HEK293 (cell line): ENCODE data around the gene DNAJB8.

Experiments
- CTCF ChIA-PET: fragments of 350-600 bp; formaldehyde crosslinking; extraction: SDS; loops from one replicate; lab custom pipeline; 2021; ENCODE audit warnings: antibody characterized with exemption; lab: Yijun Ruan, JAX
- POLR2A ChIA-PET: fragments of 300-600 bp; formaldehyde crosslinking; extraction: SDS; loops from one replicate; lab custom pipeline; 2020; ENCODE audit warnings: antibody characterized with exemption, inconsistent platforms; lab: Yijun Ruan, JAX
- H3K27ac ChIP-seq: fragments of 200-500 bp; sonication (Bioruptor generic); 2 replicates; pipeline ENCODE4 v1.5.1; 2014; ENCODE audit warnings: low read depth, low read length, control low read depth, inconsistent platforms; ENCODE audit errors: extremely low read depth
- H3K36me3 ChIP-seq, 2 experiments: fragments of 200-500 bp in 1 of 2; sonication (Bioruptor generic) in 1 of 2; 1 replicate in 1 of 2; 2 replicates in 1 of 2; pipeline ENCODE4 v1.5.1; 2014 to 2017; ENCODE audit warnings: inconsistent platforms in 2 of 2, low read length in 2 of 2; ENCODE audit not compliant: control insufficient read depth in 2 of 2, insufficient read depth in 1 of 2
- H3K4me1 ChIP-seq: fragments of 200-500 bp; sonication (Bioruptor generic); 2 replicates; pipeline ENCODE4 v1.5.1; 2014; ENCODE audit warnings: mild to moderate bottlenecking, low read length, inconsistent platforms; ENCODE audit not compliant: control insufficient read depth, insufficient read depth
- H3K4me3 ChIP-seq: 2 replicates; pipeline ENCODE4 v1.5.1; 2011; ENCODE audit warnings: low read depth, mild to moderate bottlenecking, control low read depth, low read length, moderate library complexity
- H3K9me3 ChIP-seq: fragments of 200-500 bp; sonication (Bioruptor generic); 2 replicates; pipeline ENCODE4 v1.5.1; 2014; ENCODE audit warnings: low read depth, low read length, inconsistent platforms; ENCODE audit not compliant: control insufficient read depth, insufficient read depth
- MYNN ChIP-seq: fragments of 450-650 bp; formaldehyde crosslinking; IDR thresholded peaks from 2 replicates; pipeline ENCODE4 v1.5.1; 2016; ENCODE audit warnings: missing biosample characterization, missing genetic modification characterization, borderline replicate concordance
- PRDM6 ChIP-seq: fragments of 450-650 bp; formaldehyde crosslinking; IDR thresholded peaks from 2 replicates; pipeline ENCODE4 v1.5.1; 2017; ENCODE audit warnings: missing biosample characterization, missing genetic modification characterization
- REST ChIP-seq: fragments of 450-650 bp; formaldehyde crosslinking; IDR thresholded peaks from 2 replicates; pipeline ENCODE4 v1.5.1; 2016; ENCODE audit warnings: missing biosample characterization, missing genetic modification characterization
- TRIM28 ChIP-seq: IDR thresholded peaks from 2 replicates; pipeline ENCODE4 v1.6.1; 2011; ENCODE audit warnings: low read length, control low read depth, borderline replicate concordance
- ZBTB20 ChIP-seq: fragments of 450-650 bp; formaldehyde crosslinking; IDR thresholded peaks from 2 replicates; pipeline ENCODE4 v1.5.1; 2016; ENCODE audit warnings: missing biosample characterization, missing genetic modification characterization
- ZBTB26 ChIP-seq: fragments of 450-650 bp; formaldehyde crosslinking; optimal IDR thresholded peaks from 2 replicates; pipeline ENCODE3; 2016; ENCODE audit warnings: missing biosample characterization, mild to moderate bottlenecking, missing genetic modification characterization
- ZNF274 ChIP-seq, 2 experiments: fragments of 200-500 bp in 1 of 2; fragments of 450-650 bp in 1 of 2; sonication (Bioruptor generic) in 1 of 2; formaldehyde crosslinking in 1 of 2; IDR thresholded peaks; 2 replicates each; pipeline versions ENCODE4 v1.5.1 to v1.6.1; 2014 to 2016; ENCODE audit warnings: borderline replicate concordance in 1 of 2, inconsistent platforms in 1 of 2, low read length in 1 of 2, missing biosample characterization in 1 of 2, missing genetic modification characterization in 1 of 2
- ZNF280D ChIP-seq: fragments of 450-650 bp; formaldehyde crosslinking; IDR thresholded peaks from 2 replicates; pipeline ENCODE4 v1.5.1; 2016; ENCODE audit warnings: missing biosample characterization, missing genetic modification characterization
- ZNF335 ChIP-seq: fragments of 450-650 bp; formaldehyde crosslinking; conservative IDR thresholded peaks from 2 replicates; pipeline ENCODE4 v1.5.1; 2016; ENCODE audit warnings: missing biosample characterization, missing genetic modification characterization
- ZNF341 ChIP-seq: fragments of 450-650 bp; formaldehyde crosslinking; IDR thresholded peaks from 2 replicates; pipeline ENCODE4; 2016; ENCODE audit warnings: low read depth, missing biosample characterization, missing genetic modification characterization
- ZNF398 ChIP-seq: fragments of 450-650 bp; formaldehyde crosslinking; IDR thresholded peaks from 2 replicates; pipeline ENCODE4 v1.5.1; 2017; ENCODE audit warnings: missing biosample characterization, missing genetic modification characterization
- ZNF404 ChIP-seq: fragments of 450-650 bp; formaldehyde crosslinking; IDR thresholded peaks from 2 replicates; pipeline ENCODE4 v1.5.1; 2017; ENCODE audit warnings: missing biosample characterization, missing genetic modification characterization
- ZNF501 ChIP-seq: fragments of 450-650 bp; formaldehyde crosslinking; IDR thresholded peaks from 2 replicates; pipeline ENCODE4 v1.5.1; 2016; ENCODE audit warnings: missing biosample characterization, missing genetic modification characterization
- ZNF530 ChIP-seq: fragments of 450-650 bp; formaldehyde crosslinking; IDR thresholded peaks from 2 replicates; pipeline ENCODE4 v1.5.1; 2016; ENCODE audit warnings: low read depth, missing biosample characterization, missing genetic modification characterization
- ZNF692 ChIP-seq: fragments of 450-650 bp; formaldehyde crosslinking; IDR thresholded peaks from 2 replicates; pipeline ENCODE4 v1.5.1; 2016; ENCODE audit warnings: missing biosample characterization, missing genetic modification characterization
- ZNF791 ChIP-seq: fragments of 450-650 bp; formaldehyde crosslinking; IDR thresholded peaks from 2 replicates; pipeline ENCODE4 v1.5.1; 2016; ENCODE audit warnings: missing biosample characterization, missing genetic modification characterization
- ZNF830 ChIP-seq: fragments of 450-650 bp; IDR thresholded peaks from 2 replicates; pipeline ENCODE4 v1.5.0; 2018; ENCODE audit warnings: missing biosample characterization, missing genetic modification characterization, low read depth, mild to moderate bottlenecking, moderate library complexity

Gene DNAJB8

GRCh38 chr3:128489674-128489926, 22.9 kb upstream of the DNAJB8 start:
- no peaks in the 10 kb centered on the region for H3K9me3 ChIP-seq
- TF ChIP-seq ZBTB26 (tag by site-specific recombination), result peak; percentile 84
- no peak for TF ChIP-seq ZNF404 (tag by site-specific recombination)
- TF ChIP-seq ZNF335, result peak; percentile 52
- TF ChIP-seq ZBTB20 (tag by site-specific recombination), result peak; percentile 45; the same call in 1 of the 2 replicates
- peak; percentile 51; the same call in 1 of the 2 replicates for TF ChIP-seq ZNF692 (tag by site-specific recombination)
- peak overlapping the region; percentile 71 for H3K4me3 ChIP-seq
- H3K27ac ChIP-seq, result peak overlapping the region; percentile 81
- H3K36me3 ChIP-seq, result peaks cover 0 to 62% of the 10 kb centered on the region in 2 experiments; a peak in 1 of 3 replicates
- ChIA-PET POLR2A (interaction anchor here (0.6 kb wide), 1 partner anchor 95 kb away, joined by 4 read pairs; no protein-coding TSS in a partner anchor), CTCF (interaction anchor here (1.1 to 1.5 kb wide), 4 partner anchors 9 to 255 kb away, joined by 3 to 7 read pairs (median 4); no protein-coding TSS in a partner anchor)
- no peaks in the 10 kb centered on the region; the same call in 1 of the 2 replicates for H3K4me1 ChIP-seq

GRCh38 chr3:128488991-128489673, 22.4 kb upstream of the DNAJB8 start:
- ChIA-PET CTCF (interaction anchor here (1.1 to 1.5 kb wide), 4 partner anchors 10 to 255 kb away, joined by 3 to 7 read pairs (median 4); no protein-coding TSS in a partner anchor), POLR2A (no interaction called here)
- Histone ChIP-seq H3K36me3 (peaks cover 0 to 59% of the 10 kb centered on the region in 2 experiments; a peak in 1 of 3 replicates), H3K9me3 (no peaks in the 10 kb centered on the region), H3K4me1 (no peaks in the 10 kb centered on the region; the same call in 1 of the 2 replicates), H3K4me3 (peak overlapping the region; percentile 71), H3K27ac (peak overlapping the region; percentile 81)
- TF ChIP-seq ZNF791 (tag by site-specific recombination), result no peak
- no peak for TF ChIP-seq ZNF341 (tag by site-specific recombination)
- TF ChIP-seq TRIM28, result no peak
- TF ChIP-seq ZNF274 (IDR thresholded peaks at IDR 0.05; ENCODE audit: low read length), result no peak
- TF ChIP-seq ZNF274 (tag by site-specific recombination; IDR thresholded peaks at IDR 0.05; ENCODE audit: borderline replicate concordance), result no peak
- no peak; the same call in none of the 2 replicates for TF ChIP-seq ZNF398
- no peak for TF ChIP-seq ZNF530 (tag by site-specific recombination)
- TF ChIP-seq MYNN, result no peak
- no peak for TF ChIP-seq ZNF280D
- TF ChIP-seq REST (tag by site-specific recombination), result no peak
- TF ChIP-seq ZNF830 (tag by site-specific recombination), result no peak
- peak; percentile 22; the same call in 1 of the 2 replicates for TF ChIP-seq ZNF501 (tag by site-specific recombination)
- TF ChIP-seq PRDM6 (tag by site-specific recombination), result no peak
